Calu3 (cell line): ENCODE results near the gene LETM1. TPM values are rescaled to one million over a fixed set of nuclear protein-coding genes. Genes with fewer than 3 reads are reported as not detected.

Experiments
- BruUV-seq: library from RNA; stranded (reverse); fragments of 400-500 nt; replicated peaks from 2 replicates; lab custom pipeline; 2021; lab: Mats Ljungman, UMichigan
- CTCF ChIA-PET: fragments of 300-600 bp; sonication (Branson Sonifier 250); formaldehyde crosslinking; loops from one replicate; lab custom pipeline; 2022; ENCODE audit warnings: antibody characterized with exemption; lab: Charles Lee
- DNase-seq: peaks from one replicate; pipeline ENCODE4 v3.0.0; 2022
- H3K27ac Mint-ChIP-seq: one replicate; pipeline ENCODE4 v1.8.0; 2022; ENCODE audit warnings: mixed read lengths; ENCODE audit not compliant: unreplicated experiment
- H3K27me3 Mint-ChIP-seq: one replicate; pipeline ENCODE4 v1.8.0; 2022; ENCODE audit warnings: mixed read lengths; ENCODE audit not compliant: unreplicated experiment
- H3K36me3 Mint-ChIP-seq: one replicate; pipeline ENCODE4 v1.8.0; 2022; ENCODE audit warnings: mild to moderate bottlenecking, moderate library complexity, mixed read lengths; ENCODE audit not compliant: insufficient read depth, unreplicated experiment
- H3K4me1 Mint-ChIP-seq: one replicate; pipeline ENCODE4 v1.8.0; 2022; ENCODE audit warnings: mild to moderate bottlenecking, low read depth, mixed read lengths; ENCODE audit not compliant: unreplicated experiment
- H3K4me3 Mint-ChIP-seq: one replicate; pipeline ENCODE4 v1.8.0; 2022; ENCODE audit warnings: mild to moderate bottlenecking, low read depth, moderate library complexity, mixed read lengths; ENCODE audit not compliant: unreplicated experiment
- H3K9me3 Mint-ChIP-seq: one replicate; pipeline ENCODE4 v1.8.0; 2022; ENCODE audit warnings: low read depth, mixed read lengths; ENCODE audit not compliant: unreplicated experiment
- intact Hi-C: fragments of 100-400 bp; cut with micrococcal nuclease; formaldehyde crosslinking; loops from one replicate; pipeline ENCODE4 v1.10.0; 2022; ENCODE audit not compliant: unreplicated experiment
- total RNA-seq: library from RNA; stranded (reverse); gene quantifications from 2 replicates; pipeline ENCODE4 v1.2.3, GENCODE V29; 2022
- TF ChIP-seq, protein P1 (sequence below): fragments of 200-600 bp; IDR thresholded peaks from one replicate; pipeline ENCODE4 v1.8.0; 2022; ENCODE audit warnings: antibody characterized with exemption; ENCODE audit not compliant: unreplicated experiment

The LETM1 gene
- total RNA-seq, 1 experiment from 2014 or later, result 47.2 TPM

DNA sequence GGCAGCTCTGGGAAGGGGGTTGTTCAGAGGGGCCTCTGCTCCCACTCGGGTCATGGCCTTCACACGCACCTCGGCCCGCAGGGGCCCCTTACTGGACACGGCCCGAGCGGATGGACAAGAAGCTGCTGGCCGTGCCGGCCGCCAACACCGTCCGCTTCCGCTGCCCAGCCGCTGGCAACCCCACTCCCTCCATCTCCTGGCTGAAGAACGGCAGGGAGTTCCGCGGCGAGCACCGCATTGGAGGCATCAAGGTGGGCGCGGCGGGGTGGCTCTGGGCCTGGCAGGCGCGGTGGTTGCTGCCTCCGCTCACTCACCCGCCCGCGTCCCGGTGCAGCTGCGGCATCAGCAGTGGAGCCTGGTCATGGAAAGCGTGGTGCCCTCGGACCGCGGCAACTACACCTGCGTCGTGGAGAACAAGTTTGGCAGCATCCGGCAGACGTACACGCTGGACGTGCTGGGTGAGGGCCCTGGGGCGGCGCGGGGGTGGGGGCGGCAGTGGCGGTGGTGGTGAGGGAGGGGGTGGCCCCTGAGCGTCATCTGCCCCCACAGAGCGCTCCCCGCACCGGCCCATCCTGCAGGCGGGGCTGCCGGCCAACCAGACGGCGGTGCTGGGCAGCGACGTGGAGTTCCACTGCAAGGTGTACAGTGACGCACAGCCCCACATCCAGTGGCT is 54.5 kb downstream of the LETM1 start:
- peaks cover 4% of the 10 kb centered on the region for H3K4me1 Mint-ChIP-seq
- no peak for DNase-seq
- peaks cover 16% of the 10 kb centered on the region for H3K36me3 Mint-ChIP-seq
- intact Hi-C loops, result no loop called here
- H3K4me3 Mint-ChIP-seq, result no peak overlapping the region
- no peak overlapping the region for H3K27ac Mint-ChIP-seq
- CTCF ChIA-PET, result no interaction called here
- TF ChIP-seq, protein P1, sequence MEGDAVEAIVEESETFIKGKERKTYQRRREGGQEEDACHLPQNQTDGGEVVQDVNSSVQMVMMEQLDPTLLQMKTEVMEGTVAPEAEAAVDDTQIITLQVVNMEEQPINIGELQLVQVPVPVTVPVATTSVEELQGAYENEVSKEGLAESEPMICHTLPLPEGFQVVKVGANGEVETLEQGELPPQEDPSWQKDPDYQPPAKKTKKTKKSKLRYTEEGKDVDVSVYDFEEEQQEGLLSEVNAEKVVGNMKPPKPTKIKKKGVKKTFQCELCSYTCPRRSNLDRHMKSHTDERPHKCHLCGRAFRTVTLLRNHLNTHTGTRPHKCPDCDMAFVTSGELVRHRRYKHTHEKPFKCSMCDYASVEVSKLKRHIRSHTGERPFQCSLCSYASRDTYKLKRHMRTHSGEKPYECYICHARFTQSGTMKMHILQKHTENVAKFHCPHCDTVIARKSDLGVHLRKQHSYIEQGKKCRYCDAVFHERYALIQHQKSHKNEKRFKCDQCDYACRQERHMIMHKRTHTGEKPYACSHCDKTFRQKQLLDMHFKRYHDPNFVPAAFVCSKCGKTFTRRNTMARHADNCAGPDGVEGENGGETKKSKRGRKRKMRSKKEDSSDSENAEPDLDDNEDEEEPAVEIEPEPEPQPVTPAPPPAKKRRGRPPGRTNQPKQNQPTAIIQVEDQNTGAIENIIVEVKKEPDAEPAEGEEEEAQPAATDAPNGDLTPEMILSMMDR, result no peak
- H3K9me3 Mint-ChIP-seq, result no peaks in the 10 kb centered on the region
- BruUV-seq, result no TSS peak
- H3K27me3 Mint-ChIP-seq, result no peaks in the 10 kb centered on the region

DNA sequence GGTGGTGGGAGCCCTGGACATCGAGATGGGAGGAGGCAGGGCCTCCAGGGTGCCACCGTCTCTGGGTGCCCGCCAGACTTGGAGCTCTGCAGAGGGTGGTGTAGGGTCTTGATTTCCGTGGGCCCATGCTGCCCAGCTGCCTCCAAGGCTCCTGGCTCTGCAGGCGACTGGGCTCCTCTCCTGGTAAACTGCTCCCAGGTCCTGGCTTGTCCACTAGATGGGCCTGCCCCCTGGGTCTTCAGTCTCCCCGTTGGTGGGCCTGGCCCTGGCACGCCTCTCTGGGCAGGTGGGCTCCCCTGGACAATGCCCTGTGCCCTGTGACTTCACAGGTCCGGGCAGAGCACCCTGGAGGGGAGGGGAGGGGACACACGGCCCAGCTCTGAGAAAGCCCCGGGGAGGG is 55.2 kb downstream of the LETM1 start:
- H3K9me3 Mint-ChIP-seq, result no peaks in the 10 kb centered on the region
- H3K4me1 Mint-ChIP-seq, result peaks cover 8% of the 10 kb centered on the region
- H3K4me3 Mint-ChIP-seq, result no peak overlapping the region
- intact Hi-C loops, result no loop called here
- TF ChIP-seq, protein P1, result no peak
- H3K27ac Mint-ChIP-seq, result no peak overlapping the region
- H3K27me3 Mint-ChIP-seq, result no peaks in the 10 kb centered on the region
- CTCF ChIA-PET, result no interaction called here
- peaks cover 16% of the 10 kb centered on the region for H3K36me3 Mint-ChIP-seq
- no TSS peak for BruUV-seq
- no peak for DNase-seq

DNA sequence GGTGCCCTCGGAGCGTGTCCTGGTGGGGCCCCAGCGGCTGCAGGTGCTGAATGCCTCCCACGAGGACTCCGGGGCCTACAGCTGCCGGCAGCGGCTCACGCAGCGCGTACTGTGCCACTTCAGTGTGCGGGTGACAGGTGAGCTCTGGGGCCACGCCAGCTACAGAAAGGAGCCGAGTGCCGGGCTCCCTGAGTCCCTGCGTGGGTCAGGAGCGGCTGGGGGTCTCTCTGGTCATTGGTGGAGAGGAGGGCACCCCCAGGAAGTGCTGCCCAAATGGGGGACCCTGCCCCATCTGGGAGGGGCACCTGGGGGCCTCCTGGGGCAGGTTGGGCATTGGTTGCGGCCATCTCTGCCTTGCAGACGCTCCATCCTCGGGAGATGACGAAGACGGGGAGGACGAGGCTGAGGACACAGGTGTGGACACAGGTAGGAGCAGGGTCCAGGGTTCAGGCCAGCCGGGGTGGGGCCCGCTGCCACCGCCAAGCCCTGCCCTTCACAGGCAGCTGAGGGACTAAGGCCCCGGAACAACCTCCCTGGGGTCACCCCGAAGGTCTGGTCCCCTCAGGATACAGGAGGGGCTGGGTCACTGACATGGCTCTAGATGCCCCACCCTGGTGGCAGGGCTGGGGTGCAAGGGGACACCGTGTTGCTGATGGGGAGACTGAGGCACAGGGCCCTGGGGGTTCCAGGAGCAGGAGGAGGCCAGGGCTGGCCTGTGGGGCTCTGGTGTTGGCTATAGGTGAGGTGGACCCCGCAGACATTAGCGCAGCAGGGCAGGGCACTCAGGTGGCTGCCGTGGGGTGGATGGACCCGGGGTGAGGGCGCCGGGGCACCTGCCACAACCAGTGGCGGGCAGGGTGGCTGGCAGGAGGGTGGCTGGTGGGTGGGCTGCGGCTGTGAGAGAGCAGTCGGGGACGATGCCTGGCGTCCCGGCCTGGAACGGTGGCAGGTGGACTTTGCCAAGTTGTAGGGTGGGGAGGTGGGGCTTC is 56.3 kb downstream of the LETM1 start:
- no peak overlapping the region for H3K27ac Mint-ChIP-seq
- TF ChIP-seq, protein P1, result no peak
- peaks cover 8% of the 10 kb centered on the region for H3K4me1 Mint-ChIP-seq
- no peak for DNase-seq
- BruUV-seq, result no TSS peak
- CTCF ChIA-PET, result no interaction called here
- no peak overlapping the region for H3K4me3 Mint-ChIP-seq
- no peaks in the 10 kb centered on the region for H3K9me3 Mint-ChIP-seq
- H3K27me3 Mint-ChIP-seq, result no peaks in the 10 kb centered on the region
- intact Hi-C loops, result no loop called here
- peaks cover 16% of the 10 kb centered on the region for H3K36me3 Mint-ChIP-seq

DNA sequence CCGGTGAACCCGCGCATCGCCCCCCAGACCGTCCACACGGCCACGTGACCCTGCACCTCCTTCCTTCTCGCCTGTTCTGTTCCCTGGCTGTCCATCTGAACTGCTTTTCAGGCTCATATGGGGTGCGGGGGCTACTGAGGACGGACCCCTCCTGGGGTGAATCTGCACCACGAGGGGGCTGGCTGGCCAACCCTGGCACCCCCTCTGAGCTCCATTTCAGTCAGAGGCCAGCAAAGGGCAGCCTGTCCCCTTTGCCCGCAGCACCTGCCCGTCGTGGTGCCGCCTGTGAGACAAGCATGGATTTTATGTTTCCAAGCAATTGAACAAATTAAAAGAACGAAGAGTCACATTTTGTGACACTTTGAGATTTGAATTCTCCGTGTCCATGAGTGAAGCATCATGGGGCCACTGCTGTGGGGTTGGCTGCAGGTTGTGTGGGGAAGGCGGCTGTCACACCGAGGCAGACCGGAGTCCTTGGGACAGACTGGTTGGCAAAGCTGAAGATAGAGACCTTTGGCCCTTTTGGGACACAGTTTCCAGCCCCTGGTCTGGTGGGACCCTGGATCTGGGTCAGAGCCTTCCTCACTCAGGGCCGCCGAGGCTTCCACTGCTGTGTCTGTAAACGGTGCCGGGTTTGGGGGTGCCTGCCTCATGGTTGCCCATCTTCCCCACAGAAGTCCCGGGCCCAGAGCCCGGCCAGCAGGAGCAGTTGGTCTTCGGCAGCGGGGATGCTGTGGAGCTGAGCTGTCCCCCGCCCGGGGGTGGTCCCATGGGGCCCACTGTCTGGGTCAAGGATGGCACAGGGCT is 57.2 kb downstream of the LETM1 start:
- Mint-ChIP-seq H3K4me1 (peaks cover 8% of the 10 kb centered on the region), H3K27ac (no peak overlapping the region), H3K27me3 (no peaks in the 10 kb centered on the region), H3K36me3 (peaks cover 16% of the 10 kb centered on the region), H3K9me3 (no peaks in the 10 kb centered on the region), H3K4me3 (no peak overlapping the region)
- intact Hi-C loops, result no loop called here
- TF ChIP-seq, protein P1, result no peak
- no peak for DNase-seq
- CTCF ChIA-PET, result no interaction called here
- BruUV-seq, result no TSS peak
